ENCODE measurements around the gene AP2B1. TPM values are rescaled to one million over a fixed set of nuclear protein-coding genes. Genes with fewer than 3 reads are reported as not detected.

Gene AP2B1
- polyA plus RNA-seq, 1 of the 3 experiments (the other 2 are of a cell fraction), result 97.8 TPM

- Histone ChIP-seq H3K4me1 (ENCODE audit: control insufficient read depth in 1 of 2, insufficient read depth in 2 of 2, low read depth in 1 of 2, low read length in 1 of 2) (peaks cover 18 to 30% of the 10 kb centered on the region in 2 experiments; a peak in 3 of 4 replicates), H2AFZ (ENCODE audit: low read depth) (no peak overlapping the region), H3K4me2 (no peak overlapping the region), H3K9ac (no peak overlapping the region), H3K27ac (ENCODE audit: low read depth in 2 of 2, low read length in 1 of 2) (no peak overlapping the region), H3K79me2 (ENCODE audit: insufficient read depth) (no peaks in the 10 kb centered on the region), H3K9me2 (no peaks in the 10 kb centered on the region), H3F3A (replicated peaks; ENCODE audit: insufficient read depth) (peaks cover 15% of the 10 kb centered on the region), H3K36me3 (replicated peaks in 1 of 2; ENCODE audit: control insufficient read depth in 1 of 2, insufficient read depth in 2 of 2, low read length in 1 of 2) (peaks cover 6 to 26% of the 10 kb centered on the region in 2 experiments), H4K20me1 (ENCODE audit: insufficient read depth) (peaks cover 7% of the 10 kb centered on the region), H3K4me3 (ENCODE audit: low read depth in 2 of 2, low read length in 1 of 2) (no peak overlapping the region), H3K27me3 (ENCODE audit: insufficient read depth) (no peaks in the 10 kb centered on the region), H3K9me3 (no peaks in the 10 kb centered on the region)
- CTCF ChIA-PET, result interaction anchor here (1.2 to 2.0 kb wide), 2 partner anchors 9 to 19 kb away, joined by 4 to 7 read pairs; no protein-coding TSS in a partner anchor
- TF ChIP-seq SMC3 (IDR thresholded peaks at IDR 0.05; ENCODE audit: low read depth, low read length) (no peak), ELF1 (IDR thresholded peaks at IDR 0.05) (no peak)
- no peak for DNase-seq
- POLR2A ChIA-PET, result no interaction called here
- WGBS (ENCODE audit: low lambda C conversion rate), result 100% methylated on average over 3 of the region's 3 CpGs
Observed at GRCh38 chr17:35728551-35728950, 141.4 kb downstream of the AP2B1 start.

- Histone ChIP-seq H3K9me2 (no peaks in the 10 kb centered on the region), H4K20me1 (ENCODE audit: insufficient read depth) (peaks cover 7% of the 10 kb centered on the region), H2AFZ (ENCODE audit: low read depth) (no peak overlapping the region), H3K27me3 (ENCODE audit: insufficient read depth) (no peaks in the 10 kb centered on the region), H3F3A (replicated peaks; ENCODE audit: insufficient read depth) (peaks cover 15% of the 10 kb centered on the region), H3K79me2 (ENCODE audit: insufficient read depth) (no peaks in the 10 kb centered on the region), H3K27ac (ENCODE audit: low read depth in 2 of 2, low read length in 1 of 2) (no peak overlapping the region), H3K4me1 (ENCODE audit: control insufficient read depth in 1 of 2, insufficient read depth in 2 of 2, low read depth in 1 of 2, low read length in 1 of 2) (peaks cover 18 to 30% of the 10 kb centered on the region in 2 experiments; a peak in 3 of 4 replicates), H3K36me3 (replicated peaks in 1 of 2; ENCODE audit: control insufficient read depth in 1 of 2, insufficient read depth in 2 of 2, low read length in 1 of 2) (peaks cover 0 to 17% of the 10 kb centered on the region in 2 experiments), H3K4me2 (no peak overlapping the region), H3K9ac (no peak overlapping the region), H3K9me3 (no peaks in the 10 kb centered on the region), H3K4me3 (ENCODE audit: low read depth in 2 of 2, low read length in 1 of 2) (no peak overlapping the region)
- DNase-seq, result no peak
- TF ChIP-seq RCOR1 (IDR thresholded peaks at IDR 0.05; ENCODE audit: low read length) (no peak), ELF1 (IDR thresholded peaks at IDR 0.05) (no peak), USF1 (IDR thresholded peaks at IDR 0.05; ENCODE audit: borderline replicate concordance, low read depth) (no peak), IRF3 (IDR thresholded peaks at IDR 0.05; ENCODE audit: low read depth, low read length) (no peak), TCF12 (IDR thresholded peaks at IDR 0.05) (no peak), RFX5 (IDR thresholded peaks at IDR 0.05; ENCODE audit: low read length) (no peak), TAF1 (IDR thresholded peaks at IDR 0.05; ENCODE audit: borderline replicate concordance, low read depth, low read length) (no peak), MAX (IDR thresholded peaks at IDR 0.05; ENCODE audit: low read depth) (no peak)
- 93% methylated on average over 4 of the region's 4 CpGs for WGBS (ENCODE audit: low lambda C conversion rate)
- ChIA-PET POLR2A (no interaction called here), CTCF (interaction anchor here (2.0 to 5.2 kb wide), 2 partner anchors 18 kb away, joined by 7 to 53 read pairs; no protein-coding TSS in a partner anchor)
Observed at GRCh38 chr17:35729405-35729833, 142.3 kb downstream of the AP2B1 start.
